Right ventricle myocardium superior (tissue), 1 donor: ENCODE results near the gene B4GALT4. TPM values are rescaled to one million over a fixed set of nuclear protein-coding genes. Genes with fewer than 3 reads are reported as not detected.
"Not testable (repeated sequence)": the region's sequence is repeated elsewhere in the genome, so short reads cannot be mapped to it uniquely, and the experiment has no call there.

ENCODE experiments used
- ATAC-seq: fragments of 200-7000 bp; cut with Tn5 transposase; one replicate; pipeline ENCODE4 v1.9.1; 2020; ENCODE audit warnings: mild to moderate bottlenecking; ENCODE audit not compliant: poor library complexity
- DNase-seq: peaks from one replicate; pipeline ENCODE4 v3.0.0-alpha.2; 2020
- intact Hi-C: fragments of 100-400 bp; cut with DNase I; formaldehyde crosslinking; loops from one replicate; pipeline ENCODE4 v1.11.2; 2022
- total RNA-seq: library from RNA; stranded (reverse); fragmentation: NEBNext Ultra II Directional; extraction: Animal tissue kit (Norgen Biotek cat#: 25700); gene quantifications from one replicate; pipeline ENCODE4 v1.2.1, GENCODE V29; 2021
- donor health status: DM: no; HTN: yes; CAD: no; lungs with severe emphysema.

Gene B4GALT4
- total RNA-seq, 1 donor from 2014 or later = 10.5 TPM

DNA sequence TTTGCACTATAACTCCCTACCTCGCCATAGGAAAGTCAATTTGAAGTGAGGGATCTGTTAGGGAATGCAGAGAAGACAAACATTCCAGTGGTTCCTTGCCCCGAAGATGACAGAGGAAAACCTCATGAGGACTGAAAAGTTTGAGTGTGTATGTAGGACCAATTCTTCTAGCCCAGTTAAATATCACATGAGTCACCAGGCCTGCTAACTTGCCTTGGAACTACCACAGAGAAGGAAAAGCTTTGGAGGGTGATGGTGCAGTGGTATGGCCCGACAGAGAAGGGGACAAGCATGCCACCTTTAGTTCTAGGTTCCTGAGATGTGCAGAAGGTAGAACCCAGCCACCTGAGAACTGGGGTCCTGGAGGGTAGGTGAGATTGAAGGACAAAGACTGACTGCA, 69.9 kb downstream of the B4GALT4 start:
- no peak for ATAC-seq
- DNase-seq = no peak
- intact Hi-C loops = no loop called here

- ATAC-seq, DNase-seq, intact Hi-C loops: not testable (repeated sequence)
Measured at GRCh38 chr3:119164745-119165144, 75.9 kb downstream of the B4GALT4 start.

Other genes with a start within 250 kb of the B4GALT4 start
- 2.9 TPM for gene IGSF11, start 206.0 kb downstream of the B4GALT4 start, total RNA-seq
- gene TEX55, start 94.7 kb downstream of the B4GALT4 start, total RNA-seq = not detected
- gene UPK1B, start 67.3 kb downstream of the B4GALT4 start, total RNA-seq = not detected
- 42.1 TPM for gene ARHGAP31, start 53.5 kb upstream of the B4GALT4 start, total RNA-seq
- gene TMEM39A, start 222.7 kb upstream of the B4GALT4 start, total RNA-seq = 15.0 TPM
- 4.6 TPM for gene POGLUT1, start 228.1 kb upstream of the B4GALT4 start, total RNA-seq